OCI-LY7 (cell line): Measurements from ENCODE around the gene PSME3IP1. TPM values are rescaled to one million over a fixed set of nuclear protein-coding genes. Genes with fewer than 3 reads are reported as not detected.

Source experiments
- BruUV-seq: library from RNA; stranded (reverse); fragments of 400-500 nt; replicated peaks from 2 replicates; lab custom pipeline; 2021; lab: Mats Ljungman, UMichigan
- CTCF ChIA-PET: fragments of 300-600 bp; sonication (Branson Sonifier 250); formaldehyde crosslinking; loops from one replicate; lab custom pipeline; 2022; ENCODE audit warnings: antibody characterized with exemption; ENCODE audit not compliant: unreplicated experiment; lab: Charles Lee
- POLR2A ChIA-PET: fragments of 300-600 bp; sonication (Branson Sonifier 250); formaldehyde crosslinking; loops from one replicate; lab custom pipeline; 2022; ENCODE audit warnings: antibody characterized with exemption; lab: Charles Lee
- DNase-seq: peaks from one replicate; pipeline ENCODE4 v3.0.0-alpha.2; 2015; ENCODE audit warnings: low spot score
- H2AFZ ChIP-seq: fragments of 200-600 bp; sonication (generic), shearing (Covaris generic); 2 replicates; pipeline ENCODE4 v1.6.1; 2014; ENCODE audit warnings: mild to moderate bottlenecking, antibody characterized with exemption, low read length, moderate library complexity
- H3K27ac ChIP-seq: fragments of 200-600 bp; sonication (generic); 2 replicates; pipeline ENCODE4 v1.5.1; 2014; ENCODE audit warnings: mixed run types, low read depth, mild to moderate bottlenecking, moderate library complexity, low read length, inconsistent platforms; ENCODE audit not compliant: poor library complexity, severe bottlenecking
- H3K36me3 ChIP-seq: fragments of 200-600 bp; sonication (generic); 2 replicates; pipeline ENCODE4 v1.6.1; 2014; ENCODE audit warnings: mild to moderate bottlenecking, antibody characterized with exemption, low read length, moderate library complexity, mixed read lengths; ENCODE audit not compliant: insufficient read depth
- H3K4me1 ChIP-seq: fragments of 200-600 bp; sonication (generic); 2 replicates; pipeline ENCODE4 v1.5.1; 2014; ENCODE audit warnings: mild to moderate bottlenecking, low read length; ENCODE audit not compliant: insufficient read depth, poor library complexity, severe bottlenecking
- H3K4me2 ChIP-seq: fragments of 200-600 bp; sonication (generic); 2 replicates; pipeline ENCODE4 v1.6.1; 2014; ENCODE audit warnings: mild to moderate bottlenecking, low read length
- H3K4me3 ChIP-seq: fragments of 200-600 bp; sonication (generic); 2 replicates; pipeline ENCODE4 v1.5.1; 2014; ENCODE audit warnings: mild to moderate bottlenecking, low read depth, low read length; ENCODE audit not compliant: poor library complexity, severe bottlenecking
- H3K79me2 ChIP-seq: fragments of 200-600 bp; sonication (generic); 2 replicates; pipeline ENCODE4 v1.6.1; 2016; ENCODE audit warnings: low read depth, mild to moderate bottlenecking, low read length, moderate library complexity, mixed read lengths; ENCODE audit not compliant: insufficient read depth
- H3K9me2 ChIP-seq: fragments of 200-600 bp; sonication (generic); 2 replicates; pipeline ENCODE4 v1.6.1; 2016; ENCODE audit warnings: mild to moderate bottlenecking, low read length, mixed read lengths; ENCODE audit not compliant: insufficient read depth
- H3K9me3 ChIP-seq: fragments of 200-600 bp; sonication (generic); 2 replicates; pipeline ENCODE4 v1.6.1; 2014; ENCODE audit warnings: mild to moderate bottlenecking, mixed run types, low read length, mixed read lengths
- H4K20me1 ChIP-seq: fragments of 200-600 bp; sonication (generic); 2 replicates; pipeline ENCODE4 v1.6.1; 2014; ENCODE audit warnings: mild to moderate bottlenecking, antibody characterized with exemption, low read length, moderate library complexity, mixed read lengths; ENCODE audit not compliant: insufficient read depth
- CTCF ChIP-seq: fragments of 200-600 bp; sonication (generic); conservative IDR thresholded peaks from 2 replicates; pipeline ENCODE4 v1.5.1; 2014; ENCODE audit warnings: mild to moderate bottlenecking, antibody characterized with exemption, low read length, moderate library complexity, mixed read lengths
- EZH2phosphoT487 ChIP-seq: fragments of 200-600 bp; sonication (generic); IDR thresholded peaks from 2 replicates; pipeline ENCODE4 v1.6.1; 2018; ENCODE audit warnings: low read depth, borderline replicate concordance, mild to moderate bottlenecking, mixed run types, antibody characterized with exemption, low read length, moderate library complexity, mixed read lengths
- intact Hi-C: fragments of 100-400 bp; cut with micrococcal nuclease; formaldehyde crosslinking; loops from one replicate; pipeline ENCODE4 v1.10.0; 2022; ENCODE audit not compliant: unreplicated experiment
- total RNA-seq, 2 experiments: library from RNA; depleted of rRNA in 1 of 2; stranded (reverse); fragments of >200 nt in 1 of 2; shearing (Covaris generic) in 1 of 2; gene quantifications; 2 replicates each; pipeline ENCODE4 v1.2.3, GENCODE V29; 2014 to 2022

PSME3IP1 gene
- total RNA-seq, 2 experiments from 2014 or later = 89.5 to 152 TPM

- Histone ChIP-seq H3K36me3 (peaks cover 94% of the 10 kb centered on the region), H3K4me2 (no peak overlapping the region)
Observed at GRCh38 chr16:57156351-57156703, 29.5 kb downstream of the PSME3IP1 start.

GRCh38 chr16:57155702-57156350 lies 30.0 kb downstream of the PSME3IP1 start:
- TF ChIP-seq CTCF (no peak), EZH2phosphoT487 (no peak)
- no peaks in the 10 kb centered on the region for H3K9me3 ChIP-seq
- H3K79me2 ChIP-seq = no peaks in the 10 kb centered on the region
- BruUV-seq = no TSS peak
- H3K4me3 ChIP-seq = no peak overlapping the region
- no peak overlapping the region for H3K4me2 ChIP-seq
- no peaks in the 10 kb centered on the region for H4K20me1 ChIP-seq
- DNase-seq = no peak
- no peak overlapping the region for H3K27ac ChIP-seq
- POLR2A ChIA-PET = interaction anchor here (1.0 to 1.3 kb wide), 3 partner anchors 30 to 58 kb away, joined by 3 to 4 read pairs (median 3); partner anchors contain the start of genes PSME3IP1 and RSPRY1
- no peaks in the 10 kb centered on the region for H3K9me2 ChIP-seq
- intact Hi-C loops = no loop called here
- CTCF ChIA-PET = no interaction called here
- peaks cover 92% of the 10 kb centered on the region for H3K36me3 ChIP-seq
- peaks cover 8% of the 10 kb centered on the region for H3K4me1 ChIP-seq
- no peak overlapping the region for H2AFZ ChIP-seq

More at GRCh38 chr16:57156351-57156703, 29.5 kb downstream of the PSME3IP1 start:
- H3K4me1 ChIP-seq = peaks cover 3% of the 10 kb centered on the region
- no peaks in the 10 kb centered on the region for H3K9me2 ChIP-seq
- DNase-seq = no peak
- no TSS peak for BruUV-seq
- no peaks in the 10 kb centered on the region for H3K79me2 ChIP-seq
- no peak overlapping the region for H3K4me3 ChIP-seq
- intact Hi-C loops = no loop called here
- H4K20me1 ChIP-seq = no peaks in the 10 kb centered on the region
- H3K27ac ChIP-seq = no peak overlapping the region
- H2AFZ ChIP-seq = no peak overlapping the region
- CTCF ChIA-PET = no interaction called here
- POLR2A ChIA-PET = interaction anchor here (1.0 to 1.3 kb wide), 2 partner anchors 30 to 43 kb away, joined by 3 to 4 read pairs; partner anchors contain the start of genes PSME3IP1 and RSPRY1
- H3K9me3 ChIP-seq = no peaks in the 10 kb centered on the region
- no peak for TF ChIP-seq CTCF
- no peak for TF ChIP-seq EZH2phosphoT487

DNA sequence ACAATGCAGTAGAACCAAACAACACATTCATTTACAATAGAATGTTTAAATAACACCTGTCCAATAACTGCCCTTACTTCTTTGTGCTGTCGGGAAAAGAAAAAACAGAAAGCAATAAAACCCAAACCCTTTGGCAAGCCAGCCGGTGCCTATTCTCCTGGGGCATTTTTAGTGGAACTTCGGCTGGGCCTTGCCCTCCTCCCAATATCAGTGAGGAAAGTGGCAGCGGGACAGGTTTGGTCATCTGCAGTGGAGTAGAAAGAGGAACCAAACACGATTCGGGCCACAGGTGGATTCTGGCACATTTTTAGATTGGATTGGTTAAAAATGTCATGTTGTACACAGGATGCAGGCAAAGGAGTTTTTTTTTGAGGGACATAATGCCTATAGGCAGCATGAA lies 32.0 kb downstream of the PSME3IP1 start:
- Histone ChIP-seq H3K9me2 (no peaks in the 10 kb centered on the region), H3K4me2 (no peak overlapping the region), H3K4me3 (no peak overlapping the region), H3K36me3 (peaks cover 75% of the 10 kb centered on the region), H3K79me2 (no peaks in the 10 kb centered on the region), H2AFZ (no peak overlapping the region), H4K20me1 (no peaks in the 10 kb centered on the region), H3K27ac (no peak overlapping the region), H3K9me3 (no peaks in the 10 kb centered on the region), H3K4me1 (peaks cover 8% of the 10 kb centered on the region)
- CTCF ChIA-PET = no interaction called here
- TSS peak; percentile 78 for BruUV-seq
- TF ChIP-seq EZH2phosphoT487 (no peak), CTCF (no peak)
- POLR2A ChIA-PET = interaction anchor here (0.5 kb wide), 1 partner anchor 51 kb away, joined by 3 read pairs; no protein-coding TSS in a partner anchor
- no peak for DNase-seq
- intact Hi-C loops = no loop called here
